NCI-H1694 treated with DMSO at 0.1 percent for 48 hours (cell line): Measurements from ENCODE around the gene DMD.

Source experiments
- DNase-seq: peaks from one replicate; lab custom pipeline; 2025; lab: John Stamatoyannopoulos, UW

The DMD gene

DNA sequence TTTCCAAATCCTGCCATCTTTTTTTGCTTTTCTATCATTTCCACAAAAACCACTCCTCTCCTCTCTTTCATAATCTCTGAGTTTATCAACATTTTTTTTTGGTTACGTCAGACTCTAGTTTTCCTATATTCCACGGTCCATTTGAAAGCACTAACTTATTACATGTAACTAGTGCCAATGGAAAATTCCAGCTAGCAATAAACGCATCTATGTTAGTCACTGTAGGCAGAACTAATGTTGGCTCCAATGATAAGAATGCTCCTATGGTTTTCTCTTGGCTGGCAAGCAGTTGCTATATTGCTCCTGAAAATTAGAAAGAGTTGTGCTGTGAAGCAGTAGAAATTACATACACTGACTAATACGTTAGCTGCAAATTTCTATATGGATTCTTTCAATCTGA lies 1504.9 kb downstream of the DMD start:
- DNase-seq: no peak

DNA sequence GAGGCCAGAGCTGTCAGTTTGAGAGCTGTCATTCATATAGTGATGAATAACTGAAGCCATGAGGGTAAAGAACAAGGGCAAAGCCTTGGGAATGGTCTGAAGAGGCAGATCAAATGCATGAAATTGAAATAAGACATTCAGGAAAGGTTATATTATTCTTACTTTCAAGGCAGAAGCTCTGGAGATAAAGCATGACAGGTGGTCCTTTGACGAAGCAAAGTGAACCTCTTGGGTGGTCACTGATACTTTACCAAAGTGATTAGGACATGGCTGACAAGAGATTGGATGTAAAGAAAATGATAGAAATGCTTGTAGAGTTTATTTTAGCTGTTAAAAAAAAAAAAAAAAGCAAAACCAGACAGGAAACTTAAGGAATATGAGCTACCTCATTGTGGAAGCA lies 1505.5 kb downstream of the DMD start:
- DNase-seq: no peak

GRCh38 chrX:31704938-31705337 lies 1506.4 kb downstream of the DMD start:
- no peak for DNase-seq

DNA sequence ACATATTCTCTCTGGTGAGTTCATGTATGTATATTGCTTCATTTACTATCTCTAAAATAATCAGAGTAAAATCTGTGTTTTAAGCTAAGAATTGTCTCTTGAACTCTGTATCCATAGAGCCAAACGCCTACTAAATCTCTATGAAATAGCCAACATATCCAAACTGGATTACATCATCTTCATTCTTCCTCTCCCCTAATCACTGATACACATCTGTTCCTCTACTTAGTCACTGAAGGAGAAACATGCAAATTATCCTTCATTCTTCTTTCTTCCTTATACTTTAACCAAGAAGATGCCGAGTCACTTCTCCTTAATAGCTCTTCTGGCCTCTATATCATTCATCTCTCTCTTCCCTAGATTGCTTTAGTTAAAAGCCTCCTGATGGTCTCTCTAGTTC lies 1509.1 kb downstream of the DMD start:
- DNase-seq: no peak

DNA sequence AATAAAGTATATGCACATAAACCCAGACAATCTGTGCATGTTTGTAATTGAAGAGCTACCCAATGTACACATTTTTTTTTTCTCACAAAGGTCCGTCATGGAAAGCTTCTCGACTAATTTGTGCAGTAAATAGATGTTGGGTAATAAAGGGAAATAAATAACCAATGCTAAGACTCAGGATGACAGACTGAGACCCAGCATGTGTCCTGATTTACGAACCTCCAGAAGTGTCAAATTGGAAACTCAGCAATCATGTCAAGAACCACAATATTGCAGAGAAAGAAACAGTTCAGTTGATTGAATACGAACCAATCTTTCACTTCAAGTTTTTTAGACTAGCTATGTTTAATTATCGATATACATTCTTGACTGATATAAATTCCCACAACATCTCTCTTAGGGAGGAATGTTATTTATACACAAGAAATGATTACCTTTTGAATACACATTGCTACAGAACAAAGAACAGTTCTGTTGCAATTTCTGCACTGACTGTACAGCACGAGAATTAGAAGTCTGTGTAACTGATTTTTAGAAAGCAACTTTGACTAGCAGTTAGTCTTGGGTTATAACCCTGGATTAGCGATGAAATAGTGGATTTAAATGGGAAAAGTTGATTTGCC lies 1513.9 kb downstream of the DMD start:
- DNase-seq: no peak

- DNase-seq: no peak
Observed at GRCh38 chrX:31679861-31680260, 1531.5 kb downstream of the DMD start.

GRCh38 chrX:31670245-31670644 lies 1541.1 kb downstream of the DMD start:
- DNase-seq: no peak

- DNase-seq: no peak
Observed at GRCh38 chrX:31665454-31665853, 1545.9 kb downstream of the DMD start.

- DNase-seq: no peak
Observed at GRCh38 chrX:31663172-31663571, 1548.2 kb downstream of the DMD start.

- no peak for DNase-seq
Observed at GRCh38 chrX:31661280-31661810, 1550.0 kb downstream of the DMD start.

DNA sequence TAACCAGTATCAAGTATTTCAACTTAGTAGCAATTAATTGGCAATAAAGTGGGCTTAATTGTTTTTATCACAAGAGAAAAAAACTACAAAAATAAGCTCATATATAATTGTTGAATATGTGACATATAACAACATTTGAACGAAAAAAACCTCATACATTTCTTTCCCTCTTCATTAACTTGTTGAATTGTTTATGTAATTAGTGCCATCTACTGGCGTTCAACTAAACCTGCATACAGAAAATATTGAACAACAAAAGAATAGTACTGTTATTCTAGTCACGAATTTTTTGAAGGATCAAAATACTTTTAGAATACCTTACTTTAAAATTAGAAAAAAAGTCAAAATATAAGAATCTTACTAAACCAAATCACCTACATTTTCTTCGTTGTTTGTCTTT lies 1553.0 kb downstream of the DMD start:
- peak; percentile 28 for DNase-seq

DNA sequence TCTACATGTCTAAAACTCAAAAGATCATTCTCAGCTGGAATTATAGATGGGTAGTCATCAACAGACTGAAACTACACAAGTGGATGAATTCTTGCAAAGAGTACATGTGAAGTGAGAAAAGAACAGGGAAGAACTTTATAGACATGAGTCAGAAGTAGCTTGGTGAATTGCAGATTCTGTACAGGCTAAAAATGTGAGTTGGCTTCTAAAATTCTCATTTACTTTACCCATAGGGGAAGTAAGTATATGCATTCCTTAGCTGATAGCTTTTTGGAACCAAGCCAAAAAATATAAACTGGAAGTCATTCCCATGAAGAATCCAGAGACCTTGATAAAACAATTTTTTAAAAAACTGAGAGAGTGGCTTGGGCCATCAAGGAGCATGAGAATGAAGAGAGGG lies 1555.3 kb downstream of the DMD start:
- no peak for DNase-seq

DNA sequence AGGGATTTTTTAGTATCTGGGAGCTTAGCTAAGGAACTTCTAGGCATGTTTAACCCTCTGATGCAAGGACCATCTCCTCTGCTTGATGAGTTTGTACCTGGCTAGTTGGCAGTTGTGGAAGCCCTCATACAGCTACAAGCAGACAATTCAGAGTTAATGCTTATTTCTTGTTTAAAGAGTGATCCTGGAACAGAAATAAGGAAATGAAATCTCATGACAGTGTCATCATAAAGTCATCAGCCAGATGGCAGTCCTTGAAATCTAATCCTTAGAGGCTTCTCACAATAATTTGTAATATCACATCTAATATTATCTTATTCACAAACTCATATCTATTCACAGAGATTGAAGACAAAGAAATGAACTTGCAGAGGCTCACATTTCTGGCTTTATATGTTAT lies 1557.9 kb downstream of the DMD start:
- DNase-seq: no peak

DNA sequence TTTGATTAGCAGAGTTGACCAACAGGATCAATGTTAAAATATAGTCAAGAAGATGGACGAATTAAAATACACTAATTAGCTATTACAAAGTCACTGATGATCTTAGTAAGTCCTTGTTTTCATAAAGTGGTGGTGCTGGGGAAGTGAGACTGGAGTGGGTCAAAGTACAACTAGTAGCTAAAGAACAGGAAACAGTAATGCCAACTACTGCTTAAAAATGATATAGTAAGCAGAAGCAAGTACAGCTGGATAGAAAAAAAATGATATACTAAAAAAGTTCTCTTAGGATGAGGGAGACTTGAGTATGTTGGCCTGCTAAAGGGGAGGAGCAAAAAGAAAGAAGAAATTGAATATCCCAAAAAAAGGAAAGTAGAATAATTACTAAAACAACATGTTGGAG lies 1558.7 kb downstream of the DMD start:
- DNase-seq: no peak

GRCh38 chrX:31649201-31649600 lies 1562.1 kb downstream of the DMD start:
- no peak for DNase-seq

- DNase-seq: no peak
Observed at GRCh38 chrX:31633349-31633748, 1578.0 kb downstream of the DMD start.

GRCh38 chrX:31629195-31629594 lies 1582.2 kb downstream of the DMD start:
- DNase-seq: no peak

- no peak for DNase-seq
Observed at GRCh38 chrX:31609130-31609529, 1602.2 kb downstream of the DMD start.

GRCh38 chrX:31608638-31609037 lies 1602.7 kb downstream of the DMD start:
- DNase-seq: no peak

- DNase-seq: no peak
Observed at GRCh38 chrX:31606771-31607170, 1604.6 kb downstream of the DMD start.

DNA sequence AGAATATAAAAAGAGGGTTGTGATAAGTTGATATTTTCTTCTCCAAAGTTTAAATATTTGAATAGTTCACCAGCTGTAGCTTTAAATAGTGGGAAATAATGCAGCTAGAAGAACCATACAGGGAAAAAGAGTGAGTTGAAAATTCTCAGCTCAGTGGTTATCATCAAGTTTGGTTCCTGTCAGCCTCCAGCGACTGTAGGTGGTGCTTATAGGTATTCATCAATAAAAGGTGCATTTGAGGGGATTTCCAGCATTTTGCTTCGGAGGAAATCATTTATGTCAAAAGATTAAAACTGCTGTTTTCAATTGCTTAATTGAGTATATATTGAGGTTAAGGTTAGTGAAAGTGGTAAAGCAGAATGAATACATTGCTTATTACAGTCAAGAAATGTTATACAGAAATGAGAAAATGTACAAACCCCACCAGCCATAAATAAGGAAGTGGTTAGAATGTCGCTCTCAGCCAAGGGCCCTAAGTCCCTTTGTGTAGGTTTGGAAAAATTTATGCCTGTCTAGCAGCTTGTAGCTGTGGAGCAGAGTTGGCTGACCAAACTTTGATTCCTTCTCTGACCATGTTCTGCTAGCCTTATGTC lies 1606.6 kb downstream of the DMD start:
- no peak for DNase-seq

DNA sequence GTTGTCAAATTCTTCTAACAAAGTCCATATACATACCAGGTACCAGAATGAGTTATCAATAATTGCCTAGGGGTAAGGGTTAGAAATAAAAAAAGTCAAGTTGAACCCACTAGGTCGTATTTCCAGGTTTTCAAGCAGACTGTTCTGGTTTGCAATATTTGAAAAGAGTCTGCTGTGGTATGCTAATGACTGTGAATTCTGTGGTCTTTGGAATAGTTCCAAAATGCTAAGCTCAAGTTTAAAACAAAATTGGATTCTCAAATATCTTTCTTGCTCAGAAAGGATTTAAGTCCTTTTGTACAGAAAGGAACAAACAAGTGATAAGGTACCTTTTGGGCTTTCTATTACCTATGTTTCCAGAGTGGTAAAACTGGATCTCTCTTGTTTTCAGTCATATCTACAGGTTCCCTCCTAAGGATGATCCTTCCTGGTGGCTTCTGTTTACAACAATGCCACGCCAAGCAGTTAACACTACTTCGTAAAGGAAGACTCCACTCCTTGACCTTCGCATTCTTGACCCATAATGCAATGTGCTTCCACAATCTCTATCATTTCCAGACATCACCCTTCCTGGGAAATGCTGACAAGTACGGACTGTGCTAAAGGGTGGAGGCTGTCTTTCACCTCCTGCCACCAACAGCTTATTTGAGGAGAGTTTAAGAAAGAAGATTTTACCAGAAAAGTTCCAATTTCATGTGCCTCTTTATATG lies 1607.8 kb downstream of the DMD start:
- no peak for DNase-seq

DNA sequence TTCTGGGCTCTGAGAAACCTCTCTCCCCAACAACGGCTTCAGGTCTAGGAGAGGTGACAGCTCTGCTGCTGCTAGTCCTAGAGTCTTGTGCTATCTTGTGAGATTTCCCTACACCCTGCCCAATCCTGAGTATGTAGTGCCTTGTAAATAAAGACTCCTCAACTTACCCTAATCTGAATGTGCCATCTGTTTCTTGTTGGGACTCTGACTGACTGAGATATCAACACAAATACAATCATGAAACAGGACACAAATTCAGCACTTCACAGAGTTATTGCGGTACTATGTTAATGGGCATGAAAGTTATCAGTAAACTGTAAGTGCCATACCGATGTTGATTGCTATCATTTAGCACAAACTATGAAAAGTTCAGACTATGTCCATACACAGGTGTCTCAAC lies 1610.5 kb downstream of the DMD start:
- DNase-seq: no peak
